GM10248 (cell line): ENCODE results near the gene SEMA3D.

Experiments
- CTCF ChIA-PET: fragments of 300-600 bp; sonication (Branson Sonifier 250); formaldehyde crosslinking; extraction: SDS; loops from one replicate; lab custom pipeline; 2021; ENCODE audit warnings: antibody characterized with exemption; lab: Yijun Ruan, JAX
- POLR2A ChIA-PET: fragments of 350-650 bp; sonication (Branson Sonifier 250); formaldehyde crosslinking; extraction: SDS; loops from one replicate; lab custom pipeline; 2020; ENCODE audit warnings: antibody characterized with exemption; lab: Yijun Ruan, JAX
- DNase-seq: peaks from one replicate; pipeline ENCODE4 v3.0.0; 2012; ENCODE audit errors: extremely low spot score
- TF ChIP-seq, protein P1 (sequence below): IDR thresholded peaks from 2 replicates; pipeline ENCODE4 v1.5.1; 2012; ENCODE audit warnings: mild to moderate bottlenecking, low read depth; ENCODE audit errors: extremely low read depth, missing control alignments, control extremely low read depth

Gene SEMA3D

DNA sequence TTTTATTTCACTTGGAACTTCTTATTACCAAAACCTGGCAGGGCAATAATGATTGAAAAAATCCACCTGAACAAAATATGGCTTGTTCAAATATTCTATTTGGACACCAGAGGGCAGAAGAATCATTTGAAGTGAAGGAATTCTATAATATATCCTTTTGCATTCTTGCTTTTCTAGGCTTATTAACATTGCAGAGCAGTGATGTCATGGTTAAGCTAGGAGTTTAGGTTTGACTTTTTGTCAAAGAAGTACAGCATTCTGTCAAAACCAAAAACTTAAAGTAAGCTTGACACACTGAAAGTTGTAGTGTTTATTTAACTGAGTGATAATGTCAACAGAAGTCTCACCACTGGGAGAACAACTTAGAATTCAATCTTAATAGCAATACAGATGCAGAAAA is 156.0 kb downstream of the SEMA3D start:
- TF ChIP-seq, protein P1, sequence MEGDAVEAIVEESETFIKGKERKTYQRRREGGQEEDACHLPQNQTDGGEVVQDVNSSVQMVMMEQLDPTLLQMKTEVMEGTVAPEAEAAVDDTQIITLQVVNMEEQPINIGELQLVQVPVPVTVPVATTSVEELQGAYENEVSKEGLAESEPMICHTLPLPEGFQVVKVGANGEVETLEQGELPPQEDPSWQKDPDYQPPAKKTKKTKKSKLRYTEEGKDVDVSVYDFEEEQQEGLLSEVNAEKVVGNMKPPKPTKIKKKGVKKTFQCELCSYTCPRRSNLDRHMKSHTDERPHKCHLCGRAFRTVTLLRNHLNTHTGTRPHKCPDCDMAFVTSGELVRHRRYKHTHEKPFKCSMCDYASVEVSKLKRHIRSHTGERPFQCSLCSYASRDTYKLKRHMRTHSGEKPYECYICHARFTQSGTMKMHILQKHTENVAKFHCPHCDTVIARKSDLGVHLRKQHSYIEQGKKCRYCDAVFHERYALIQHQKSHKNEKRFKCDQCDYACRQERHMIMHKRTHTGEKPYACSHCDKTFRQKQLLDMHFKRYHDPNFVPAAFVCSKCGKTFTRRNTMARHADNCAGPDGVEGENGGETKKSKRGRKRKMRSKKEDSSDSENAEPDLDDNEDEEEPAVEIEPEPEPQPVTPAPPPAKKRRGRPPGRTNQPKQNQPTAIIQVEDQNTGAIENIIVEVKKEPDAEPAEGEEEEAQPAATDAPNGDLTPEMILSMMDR: peak; percentile 47
- ChIA-PET CTCF (interaction anchor here (0.7 to 1.6 kb wide), 8 partner anchors 9 to 819 kb away, joined by 3 to 4 read pairs (median 3); no protein-coding TSS in a partner anchor), POLR2A (no interaction called here)
- DNase-seq: no peak

DNA sequence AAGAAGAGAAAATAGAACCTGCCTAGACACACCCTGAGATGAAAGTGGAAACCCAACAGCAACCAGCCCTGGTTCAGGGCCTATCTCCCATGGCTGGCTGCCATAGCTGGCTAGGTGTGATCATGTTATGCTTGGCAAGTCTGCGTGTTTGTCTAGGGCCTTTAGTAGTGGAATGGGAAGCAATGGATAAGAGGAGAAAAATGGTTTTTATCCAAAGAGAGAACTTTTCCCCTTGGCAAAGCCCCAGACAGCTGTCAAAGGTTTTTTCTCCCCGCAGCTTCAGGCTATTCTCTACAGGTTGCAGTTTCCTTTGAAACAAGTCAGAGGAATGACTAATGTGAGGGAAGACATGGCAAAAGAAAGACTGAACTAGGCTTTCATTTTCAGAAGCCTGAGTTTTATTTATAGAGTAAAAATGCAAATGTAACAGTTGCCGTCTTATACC is 161.5 kb downstream of the SEMA3D start:
- DNase-seq: no peak
- TF ChIP-seq, protein P1: no peak
- CTCF ChIA-PET: interaction anchor here (0.8 to 9.0 kb wide), 9 partner anchors 8 to 1444 kb away, joined by 3 to 76 read pairs (median 4); no protein-coding TSS in a partner anchor
- POLR2A ChIA-PET: no interaction called here

DNA sequence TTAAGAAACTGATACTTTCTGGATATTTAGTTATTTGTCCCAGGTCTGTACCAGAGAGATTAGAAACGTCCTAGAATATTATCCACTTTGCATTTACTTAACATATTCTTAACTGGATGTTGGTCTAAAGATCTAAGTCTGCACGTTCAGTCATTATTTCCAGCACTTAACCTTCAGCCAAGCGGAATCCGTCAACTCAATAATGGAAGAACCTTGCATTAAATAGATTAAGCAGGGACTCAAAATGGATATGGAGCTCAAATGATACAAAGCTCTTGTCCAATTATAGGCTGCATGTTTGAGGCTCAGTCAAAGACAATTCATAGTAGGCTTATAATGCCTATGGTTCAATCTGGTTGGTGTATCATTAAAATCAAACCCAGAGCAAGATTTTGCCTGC is 162.9 kb downstream of the SEMA3D start:
- ChIA-PET CTCF (interaction anchor here (0.8 to 9.0 kb wide), 9 partner anchors 12 to 1092 kb away, joined by 3 to 76 read pairs (median 4); no protein-coding TSS in a partner anchor), POLR2A (no interaction called here)
- TF ChIP-seq, protein P1: no peak
- no peak for DNase-seq

DNA sequence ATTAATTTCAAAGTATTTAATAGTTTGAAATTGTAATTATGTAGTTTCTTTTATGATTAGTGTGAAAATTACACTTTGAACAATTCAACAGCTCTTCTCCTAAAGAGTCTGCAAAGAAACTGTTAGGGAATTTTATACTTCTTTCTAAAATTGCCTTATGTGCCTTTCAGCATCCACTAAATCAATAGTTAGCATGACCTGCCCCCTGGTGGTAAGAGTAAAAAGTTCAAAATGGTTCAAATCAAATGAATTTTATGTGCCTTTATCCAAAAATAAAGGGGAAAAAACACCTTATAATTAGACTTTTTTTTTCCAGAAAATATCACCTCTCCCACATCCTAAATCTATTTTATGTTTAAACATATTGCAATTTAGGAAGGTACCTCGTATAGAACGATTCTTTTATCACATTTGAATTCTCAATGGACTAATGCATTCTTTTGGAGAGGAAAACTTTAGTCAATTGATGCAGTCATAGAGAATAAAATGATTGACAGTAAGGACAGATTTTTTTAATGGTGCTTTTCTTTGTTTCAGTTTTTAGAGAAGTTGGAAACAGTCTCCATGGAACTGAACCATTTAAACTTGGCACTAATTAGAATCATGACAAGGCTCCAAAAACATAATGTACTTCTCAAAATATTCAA is 163.7 kb downstream of the SEMA3D start:
- ChIA-PET POLR2A (no interaction called here), CTCF (interaction anchor here (0.8 to 9.0 kb wide), 11 partner anchors 12 to 1091 kb away, joined by 3 to 76 read pairs (median 5); no protein-coding TSS in a partner anchor)
- peak; percentile 3 for DNase-seq
- TF ChIP-seq, protein P1: peak; percentile 56

DNA sequence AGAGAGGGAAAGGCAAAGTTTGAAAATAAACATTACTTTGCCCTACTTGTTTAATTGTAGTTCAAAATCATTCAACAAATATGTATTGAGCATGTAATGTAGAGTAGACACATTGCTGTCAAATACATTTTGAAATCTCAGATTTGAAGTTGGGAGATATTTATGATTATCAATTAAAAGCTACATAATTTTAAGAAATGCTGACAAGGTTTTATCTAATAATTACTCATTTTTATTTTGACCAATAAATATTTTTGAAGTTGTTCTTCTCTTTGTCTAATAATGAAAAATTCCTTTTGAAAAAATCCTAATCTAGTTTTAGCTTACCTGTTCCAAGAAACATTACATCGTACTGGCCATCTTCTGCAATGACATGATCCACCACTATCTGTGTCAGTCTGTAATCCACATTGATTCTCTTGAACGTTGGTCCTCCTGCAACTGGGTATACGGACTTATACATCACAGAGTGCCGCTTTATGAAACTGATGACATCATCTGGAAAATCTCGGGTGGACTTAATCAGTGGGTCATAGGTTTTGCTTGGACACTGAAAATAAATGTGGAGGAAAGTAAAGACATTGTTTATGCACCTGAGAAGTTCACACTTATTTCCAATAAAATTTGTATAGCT is 164.7 kb downstream of the SEMA3D start:
- POLR2A ChIA-PET: no interaction called here
- TF ChIP-seq, protein P1: no peak
- no peak for DNase-seq
- CTCF ChIA-PET: interaction anchor here (0.8 to 9.0 kb wide), 9 partner anchors 11 to 1086 kb away, joined by 3 to 76 read pairs (median 4); no protein-coding TSS in a partner anchor

DNA sequence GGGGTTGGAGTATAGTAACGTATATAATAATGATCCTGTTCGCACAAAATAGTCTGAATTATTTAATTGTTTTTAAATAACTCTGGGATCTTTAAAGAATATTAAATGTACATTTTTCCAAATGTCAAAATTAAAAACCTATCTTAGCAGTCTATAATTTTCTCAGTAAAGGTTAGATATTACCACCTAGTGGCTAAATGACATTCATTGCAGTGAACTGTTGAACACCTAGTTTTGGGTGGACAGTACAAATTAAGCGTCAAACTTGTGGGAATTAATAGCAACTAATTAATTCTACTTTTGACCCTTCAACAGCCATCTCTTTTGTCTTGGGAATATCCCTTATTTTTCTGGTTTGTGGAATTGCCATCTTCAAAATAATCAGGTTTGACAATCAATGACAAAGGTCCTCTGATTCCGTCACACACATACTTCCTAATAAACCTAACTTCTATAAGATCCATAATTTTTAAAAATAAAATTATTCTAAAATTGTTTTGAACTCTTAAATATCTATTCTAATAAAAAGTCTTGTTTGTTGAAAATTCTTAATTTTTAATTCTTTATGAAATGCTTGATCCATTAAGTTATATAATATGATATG is 165.7 kb downstream of the SEMA3D start:
- POLR2A ChIA-PET: no interaction called here
- DNase-seq: no peak
- CTCF ChIA-PET: interaction anchor here (1.1 to 2.0 kb wide), 4 partner anchors 10 to 1039 kb away, joined by 3 to 21 read pairs (median 4); no protein-coding TSS in a partner anchor
- TF ChIP-seq, protein P1: no peak
